ENCODE results near the gene SLC25A25. TPM values are rescaled to one million over a fixed set of nuclear protein-coding genes. Genes with fewer than 3 reads are reported as not detected.

Gene SLC25A25
- total RNA-seq, 2 donors from 2014 or later: 30.1 to 33.9 TPM

- ATAC-seq (ENCODE audit: insufficient number of reproducible peaks, low FRiP score, low read depth): no peak
- H3K9me3 ChIP-seq: no peaks in the 10 kb centered on the region
- DNase-seq (ENCODE audit: low spot score): no peak
- no peak overlapping the region for H3K4me3 ChIP-seq
- no peaks in the 10 kb centered on the region for H3K36me3 ChIP-seq
- no peak for TF ChIP-seq CTCF (IDR thresholded peaks at IDR 0.05)
- H3K4me1 ChIP-seq (ENCODE audit: control insufficient read depth in 1 of 2, low read depth in 2 of 2): peaks cover 10 to 14% of the 10 kb centered on the region in 2 donors
- H3K27ac ChIP-seq: no peak overlapping the region
- H3K27me3 ChIP-seq (replicated peaks; ENCODE audit: insufficient read depth): no peaks in the 10 kb centered on the region
These were observed 14.5 kb upstream of the SLC25A25 start for GRCh38 chr9:128053560-128053959.

GRCh38 chr9:128054087-128054486, 13.9 kb upstream of the SLC25A25 start:
- H3K4me1 ChIP-seq (ENCODE audit: control insufficient read depth in 1 of 2, low read depth in 2 of 2): peaks cover 10 to 14% of the 10 kb centered on the region in 2 donors
- DNase-seq (ENCODE audit: low spot score) (no peak), ATAC-seq (ENCODE audit: insufficient number of reproducible peaks, low FRiP score, low read depth) (no peak)
- no peak for TF ChIP-seq CTCF (IDR thresholded peaks at IDR 0.05)
- H3K27ac ChIP-seq: no peak overlapping the region
- H3K4me3 ChIP-seq: no peak overlapping the region
- H3K27me3 ChIP-seq (replicated peaks; ENCODE audit: insufficient read depth): no peaks in the 10 kb centered on the region
- no peaks in the 10 kb centered on the region for H3K36me3 ChIP-seq
- no peaks in the 10 kb centered on the region for H3K9me3 ChIP-seq

GRCh38 chr9:128055344-128056040, 12.5 kb upstream of the SLC25A25 start:
- ATAC-seq (ENCODE audit: insufficient number of reproducible peaks, low FRiP score, low read depth) (peak; percentile 33), DNase-seq (ENCODE audit: low spot score) (no peak)
- Histone ChIP-seq H3K4me1 (ENCODE audit: control insufficient read depth in 1 of 2, low read depth in 2 of 2) (peaks cover 10 to 14% of the 10 kb centered on the region in 2 donors), H3K36me3 (no peaks in the 10 kb centered on the region), H3K9me3 (no peaks in the 10 kb centered on the region), H3K4me3 (no peak overlapping the region), H3K27me3 (replicated peaks; ENCODE audit: insufficient read depth) (no peaks in the 10 kb centered on the region), H3K27ac (peak overlapping the region; percentile 27 to 49)
- TF ChIP-seq CTCF (IDR thresholded peaks at IDR 0.05): no peak

- ATAC-seq (ENCODE audit: insufficient number of reproducible peaks, low FRiP score, low read depth) (no peak), DNase-seq (ENCODE audit: low spot score) (no peak)
- Histone ChIP-seq H3K36me3 (no peaks in the 10 kb centered on the region), H3K4me1 (ENCODE audit: control insufficient read depth in 1 of 2, low read depth in 2 of 2) (peaks cover 10 to 14% of the 10 kb centered on the region in 2 donors), H3K27ac (peak overlapping the region; percentile 27 to 49), H3K27me3 (replicated peaks; ENCODE audit: insufficient read depth) (no peaks in the 10 kb centered on the region), H3K4me3 (no peak overlapping the region), H3K9me3 (no peaks in the 10 kb centered on the region)
- no peak for TF ChIP-seq CTCF (IDR thresholded peaks at IDR 0.05)
These were observed 11.9 kb upstream of the SLC25A25 start for GRCh38 chr9:128056086-128056485.

- Histone ChIP-seq H3K27ac (no peak overlapping the region), H3K9me3 (no peaks in the 10 kb centered on the region), H3K4me3 (no peak overlapping the region), H3K36me3 (no peaks in the 10 kb centered on the region), H3K27me3 (replicated peaks; ENCODE audit: insufficient read depth) (no peaks in the 10 kb centered on the region), H3K4me1 (ENCODE audit: control insufficient read depth in 1 of 2, low read depth in 2 of 2) (peaks cover 10 to 14% of the 10 kb centered on the region in 2 donors)
- TF ChIP-seq CTCF (IDR thresholded peaks at IDR 0.05): no peak
- ATAC-seq (ENCODE audit: insufficient number of reproducible peaks, low FRiP score, low read depth): no peak
- no peak for DNase-seq (ENCODE audit: low spot score)
These were observed 10.9 kb upstream of the SLC25A25 start for GRCh38 chr9:128056887-128057723.
